Prostate gland (tissue), 2 donors: ENCODE results near the gene CNTNAP3B.
"Not testable (repeated sequence)": the region's sequence is repeated elsewhere in the genome, so short reads cannot be mapped to it uniquely, and the experiment has no call there.

Source experiments
- POLR2A ChIP-seq: fragments of 450-650 bp; IDR thresholded peaks from one replicate; pipeline ENCODE4 v1.6.1; 2016; ENCODE audit warnings: antibody characterized with exemption, mild to moderate bottlenecking
- POLR2AphosphoS5 ChIP-seq: sonication (generic); formaldehyde crosslinking; IDR thresholded peaks from one replicate; pipeline ENCODE4 v1.6.1; 2017; ENCODE audit warnings: antibody characterized with exemption
- TF ChIP-seq, protein P1 (sequence below), 4 experiments: fragments of 200-600 bp in 2 of 4; fragments of 450-650 bp in 2 of 4; sonication (generic) in 2 of 4; IDR thresholded peaks; 1 replicate in 3 of 4; 2 replicates in 1 of 4; pipeline ENCODE4 v1.5.1; 2016 to 2019; ENCODE audit warnings: antibody characterized with exemption in 4 of 4, mild to moderate bottlenecking in 2 of 4, moderate library complexity in 2 of 4

GRCh38 chr9:41991607-41992006 is 137.6 kb downstream of the CNTNAP3B start:
- not testable (repeated sequence) for TF ChIP-seq POLR2A, POLR2AphosphoS5
- TF ChIP-seq, protein P1, sequence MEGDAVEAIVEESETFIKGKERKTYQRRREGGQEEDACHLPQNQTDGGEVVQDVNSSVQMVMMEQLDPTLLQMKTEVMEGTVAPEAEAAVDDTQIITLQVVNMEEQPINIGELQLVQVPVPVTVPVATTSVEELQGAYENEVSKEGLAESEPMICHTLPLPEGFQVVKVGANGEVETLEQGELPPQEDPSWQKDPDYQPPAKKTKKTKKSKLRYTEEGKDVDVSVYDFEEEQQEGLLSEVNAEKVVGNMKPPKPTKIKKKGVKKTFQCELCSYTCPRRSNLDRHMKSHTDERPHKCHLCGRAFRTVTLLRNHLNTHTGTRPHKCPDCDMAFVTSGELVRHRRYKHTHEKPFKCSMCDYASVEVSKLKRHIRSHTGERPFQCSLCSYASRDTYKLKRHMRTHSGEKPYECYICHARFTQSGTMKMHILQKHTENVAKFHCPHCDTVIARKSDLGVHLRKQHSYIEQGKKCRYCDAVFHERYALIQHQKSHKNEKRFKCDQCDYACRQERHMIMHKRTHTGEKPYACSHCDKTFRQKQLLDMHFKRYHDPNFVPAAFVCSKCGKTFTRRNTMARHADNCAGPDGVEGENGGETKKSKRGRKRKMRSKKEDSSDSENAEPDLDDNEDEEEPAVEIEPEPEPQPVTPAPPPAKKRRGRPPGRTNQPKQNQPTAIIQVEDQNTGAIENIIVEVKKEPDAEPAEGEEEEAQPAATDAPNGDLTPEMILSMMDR (IDR thresholded peaks at IDR 0.05), result not testable (repeated sequence)
